Hematopoietic multipotent progenitor cell treated with erythropoietin and hydrocortisone succinate and interleukin-3 and kit ligand, for 15 days (in vitro differentiated cells): ENCODE data around the gene AGAP1.

Source experiments
- DNase-seq: peaks from one replicate; pipeline ENCODE4 v3.0.0-alpha.2; 2015; ENCODE audit warnings: low spot score

The AGAP1 gene

GRCh38 chr2:235769046-235769445 lies 275.2 kb downstream of the AGAP1 start:
- no peak for DNase-seq

GRCh38 chr2:235770909-235771820 lies 277.3 kb downstream of the AGAP1 start:
- no peak for DNase-seq

GRCh38 chr2:235773188-235773928 lies 279.5 kb downstream of the AGAP1 start:
- no peak for DNase-seq

GRCh38 chr2:235774153-235774870 lies 280.5 kb downstream of the AGAP1 start:
- no peak for DNase-seq

GRCh38 chr2:235776531-235776930 lies 282.7 kb downstream of the AGAP1 start:
- DNase-seq, result no peak

GRCh38 chr2:235779444-235779896 lies 285.6 kb downstream of the AGAP1 start:
- peak; percentile 58 for DNase-seq

GRCh38 chr2:235780401-235780800 lies 286.6 kb downstream of the AGAP1 start:
- no peak for DNase-seq

- no peak for DNase-seq
These were observed 287.9 kb downstream of the AGAP1 start for GRCh38 chr2:235781775-235782174.

- DNase-seq, result no peak
These were observed 290.9 kb downstream of the AGAP1 start for GRCh38 chr2:235784788-235785187.

GRCh38 chr2:235789552-235789951 lies 295.7 kb downstream of the AGAP1 start:
- no peak for DNase-seq

GRCh38 chr2:235793163-235793752 lies 299.4 kb downstream of the AGAP1 start:
- DNase-seq, result no peak

- no peak for DNase-seq
These were observed 305.4 kb downstream of the AGAP1 start for GRCh38 chr2:235799281-235799680.

- no peak for DNase-seq
These were observed 308.7 kb downstream of the AGAP1 start for GRCh38 chr2:235802542-235802941.

GRCh38 chr2:235803028-235803427 lies 309.2 kb downstream of the AGAP1 start:
- no peak for DNase-seq

- no peak for DNase-seq
These were observed 310.8 kb downstream of the AGAP1 start for GRCh38 chr2:235804676-235805075.

- DNase-seq, result no peak
These were observed 313.3 kb downstream of the AGAP1 start for GRCh38 chr2:235806986-235807750.

- DNase-seq, result no peak
These were observed 314.5 kb downstream of the AGAP1 start for GRCh38 chr2:235808366-235808765.

- no peak for DNase-seq
These were observed 316.4 kb downstream of the AGAP1 start for GRCh38 chr2:235810252-235810651.

GRCh38 chr2:235810846-235811245 lies 317.0 kb downstream of the AGAP1 start:
- no peak for DNase-seq

GRCh38 chr2:235811446-235812184 lies 317.8 kb downstream of the AGAP1 start:
- DNase-seq, result no peak
